SJSA1 (cell line): Measurements from ENCODE around the gene PCTP. TPM values are rescaled to one million over a fixed set of nuclear protein-coding genes. Genes with fewer than 3 reads are reported as not detected.

Source experiments
- DNase-seq, 2 experiments: peaks; one replicate each; pipeline ENCODE4 v3.0.0-alpha.2; 2015 to 2020; ENCODE audit warnings: low spot score in 2 of 2, low read depth in 1 of 2
- H3K27ac ChIP-seq: fragments of 250-450 bp; sonication (Bioruptor Pico); 2 replicates; pipeline ENCODE4 v1.5.1; 2020; ENCODE audit warnings: mild to moderate bottlenecking, moderate library complexity
- H3K27me3 ChIP-seq: fragments of 250-450 bp; sonication (Bioruptor Pico); replicated peaks from 2 replicates; pipeline ENCODE4 v1.5.1; 2020; ENCODE audit warnings: mild to moderate bottlenecking, moderate library complexity
- H3K36me3 ChIP-seq: fragments of 250-450 bp; sonication (Bioruptor Pico); 2 replicates; pipeline ENCODE4 v1.5.1; 2020; ENCODE audit warnings: mild to moderate bottlenecking
- H3K4me1 ChIP-seq: fragments of 250-450 bp; sonication (Bioruptor Pico); replicated peaks from 2 replicates; pipeline ENCODE4 v1.6.1; 2021; ENCODE audit warnings: mild to moderate bottlenecking
- H3K4me3 ChIP-seq: fragments of 250-450 bp; sonication (Bioruptor Pico); 2 replicates; pipeline ENCODE4 v1.5.1; 2020; ENCODE audit warnings: mild to moderate bottlenecking
- H3K9me3 ChIP-seq: fragments of 250-450 bp; sonication (Bioruptor Pico); replicated peaks from 2 replicates; pipeline ENCODE4 v1.5.1; 2020; ENCODE audit warnings: mild to moderate bottlenecking
- total RNA-seq: library from RNA; depleted of rRNA; stranded (reverse); fragments of >200 nt; shearing (Covaris generic); gene quantifications from 2 replicates; pipeline ENCODE4 v1.2.3, GENCODE V29; 2014

Gene PCTP
- total RNA-seq, 1 experiment from 2014 or later, result 108 TPM

GRCh38 chr17:55751720-55752250 lies 934 bp downstream of the PCTP start:
- Histone ChIP-seq H3K27ac (peak overlapping the region; percentile 63), H3K36me3 (peaks cover 37% of the 10 kb centered on the region)

DNA sequence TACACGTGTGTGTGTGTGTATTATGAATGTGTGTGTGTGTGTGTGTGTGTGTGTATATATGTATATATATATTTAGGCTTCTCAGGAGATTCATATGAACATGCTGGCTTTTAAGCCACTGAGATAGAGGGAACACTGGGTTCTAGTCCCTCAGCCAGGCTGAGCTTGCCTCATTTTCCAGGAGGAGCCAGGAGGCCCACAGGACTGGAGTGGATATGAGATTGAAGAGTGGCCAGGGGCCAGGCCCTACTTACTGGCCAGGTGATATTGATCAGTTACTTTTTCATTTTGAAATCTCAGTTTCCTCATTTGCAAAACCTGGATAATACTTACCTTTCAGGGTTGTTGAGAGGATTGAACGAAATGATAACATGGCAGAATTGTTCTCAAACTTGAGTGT lies 5.8 kb downstream of the PCTP start:
- no peak for DNase-seq
- Histone ChIP-seq H3K36me3 (peaks cover 45% of the 10 kb centered on the region), H3K9me3 (no peaks in the 10 kb centered on the region), H3K4me3 (no peak overlapping the region), H3K27ac (no peak overlapping the region), H3K4me1 (peaks cover 47% of the 10 kb centered on the region), H3K27me3 (no peaks in the 10 kb centered on the region)

More at GRCh38 chr17:55751720-55752250, 934 bp downstream of the PCTP start:
- H3K27me3 ChIP-seq, result 0 out of 2 replicates have a peak, but pooled peaks cover 4% of the 10 kb centered on the region
- H3K4me3 ChIP-seq, result peak overlapping the region; percentile 64
- no peak for DNase-seq
- peaks cover 19% of the 10 kb centered on the region for H3K4me1 ChIP-seq
- no peaks in the 10 kb centered on the region for H3K9me3 ChIP-seq

GRCh38 chr17:55757659-55758058 lies 6.8 kb downstream of the PCTP start:
- H3K27ac ChIP-seq, result no peak overlapping the region

GRCh38 chr17:55758171-55758570 lies 7.3 kb downstream of the PCTP start:
- Histone ChIP-seq H3K4me1 (peaks cover 46% of the 10 kb centered on the region), H3K36me3 (peaks cover 45% of the 10 kb centered on the region), H3K9me3 (no peaks in the 10 kb centered on the region), H3K4me3 (no peak overlapping the region), H3K27ac (no peak overlapping the region), H3K27me3 (no peaks in the 10 kb centered on the region)
- no peak for DNase-seq

More at GRCh38 chr17:55757659-55758058, 6.8 kb downstream of the PCTP start:
- Histone ChIP-seq H3K9me3 (no peaks in the 10 kb centered on the region), H3K36me3 (peaks cover 45% of the 10 kb centered on the region), H3K4me3 (no peak overlapping the region), H3K27me3 (no peaks in the 10 kb centered on the region), H3K4me1 (peaks cover 47% of the 10 kb centered on the region)
- no peak for DNase-seq

DNA sequence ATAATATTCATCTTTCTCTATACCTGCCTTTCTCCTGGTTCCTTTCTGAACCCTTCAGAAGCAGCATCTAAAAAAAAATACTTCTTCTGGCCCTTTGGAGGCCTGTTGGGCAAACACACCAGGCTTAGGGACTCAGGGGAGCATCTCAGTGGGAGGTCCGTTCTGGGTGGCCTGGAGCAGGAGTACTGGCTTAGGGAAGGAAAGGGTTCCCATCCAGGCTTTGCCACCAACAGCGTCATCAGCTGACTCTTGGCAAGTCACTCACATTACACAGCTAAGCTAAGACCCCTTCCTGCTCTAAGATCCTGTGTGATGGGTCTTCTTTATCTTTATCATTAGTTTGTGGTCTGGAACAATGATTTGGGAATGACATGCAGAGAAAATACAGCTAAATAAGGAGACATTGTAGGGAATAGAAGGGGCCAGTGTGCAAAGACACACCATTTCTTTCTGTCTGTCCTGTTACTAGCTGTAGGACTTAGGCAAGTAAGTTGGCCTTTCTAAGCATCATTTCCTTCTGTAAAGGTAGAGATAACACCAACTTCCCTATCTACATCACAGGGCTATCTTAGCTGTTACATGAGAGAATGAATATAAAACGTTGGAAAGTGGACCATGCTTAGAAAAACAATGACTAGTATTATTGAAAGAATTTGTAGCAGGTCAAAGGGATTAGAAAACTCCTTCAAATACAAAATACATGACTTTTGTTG lies 9.9 kb downstream of the PCTP start:
- H3K9me3 ChIP-seq, result no peaks in the 10 kb centered on the region
- H3K27ac ChIP-seq, result peak overlapping the region; percentile 66
- peak; percentile 99 to 100 for DNase-seq
- no peaks in the 10 kb centered on the region for H3K27me3 ChIP-seq
- H3K4me1 ChIP-seq, result peaks cover 57% of the 10 kb centered on the region
- H3K36me3 ChIP-seq, result peaks cover 21% of the 10 kb centered on the region; the same call in 1 of the 2 replicates
- H3K4me3 ChIP-seq, result no peak overlapping the region

GRCh38 chr17:55762086-55762858 lies 11.4 kb downstream of the PCTP start:
- H3K4me1 ChIP-seq, result peaks cover 57% of the 10 kb centered on the region
- no peaks in the 10 kb centered on the region for H3K9me3 ChIP-seq
- no peaks in the 10 kb centered on the region for H3K27me3 ChIP-seq
- DNase-seq, result no peak
- H3K36me3 ChIP-seq, result peaks cover 15% of the 10 kb centered on the region; the same call in 1 of the 2 replicates
- peak overlapping the region; percentile 29; the same call in 1 of the 2 replicates for H3K27ac ChIP-seq
- H3K4me3 ChIP-seq, result no peak overlapping the region

DNA sequence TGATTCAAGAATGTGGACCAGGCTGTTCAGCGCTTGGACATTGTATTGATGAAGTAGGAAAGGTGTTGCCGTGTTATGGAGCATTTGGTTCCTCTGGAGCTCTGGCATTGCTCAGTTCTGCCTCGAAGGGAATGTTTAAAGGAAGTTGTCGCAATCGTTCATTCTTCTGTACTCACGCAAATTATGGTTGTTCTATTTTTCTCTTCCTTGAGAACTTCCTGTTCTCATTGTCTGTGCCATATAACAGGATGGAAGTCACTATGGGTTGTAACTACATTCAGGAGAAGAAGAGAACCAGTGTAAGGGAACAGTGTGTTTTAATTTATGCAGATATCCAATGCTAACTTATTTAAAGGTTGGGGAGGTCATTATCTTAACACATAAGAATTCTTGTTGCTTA lies 13.0 kb downstream of the PCTP start:
- H3K27ac ChIP-seq, result no peak overlapping the region
- H3K9me3 ChIP-seq, result no peaks in the 10 kb centered on the region
- peaks cover 50% of the 10 kb centered on the region for H3K4me1 ChIP-seq
- H3K4me3 ChIP-seq, result no peak overlapping the region
- peaks cover 22% of the 10 kb centered on the region for H3K36me3 ChIP-seq
- no peak for DNase-seq
- H3K27me3 ChIP-seq, result no peaks in the 10 kb centered on the region

- no peak for DNase-seq
- H3K4me1 ChIP-seq, result peaks cover 46% of the 10 kb centered on the region
- no peaks in the 10 kb centered on the region for H3K27me3 ChIP-seq
- peaks cover 29% of the 10 kb centered on the region for H3K36me3 ChIP-seq
- no peaks in the 10 kb centered on the region for H3K9me3 ChIP-seq
- no peak overlapping the region for H3K4me3 ChIP-seq
- H3K27ac ChIP-seq, result no peak overlapping the region
These were observed 13.8 kb downstream of the PCTP start for GRCh38 chr17:55764610-55765009.

- DNase-seq, result no peak
- H3K9me3 ChIP-seq, result no peaks in the 10 kb centered on the region
- no peaks in the 10 kb centered on the region for H3K27me3 ChIP-seq
These were observed 14.6 kb downstream of the PCTP start for GRCh38 chr17:55765472-55765871.

GRCh38 chr17:55768936-55769624 lies 18.2 kb downstream of the PCTP start:
- peaks cover 17% of the 10 kb centered on the region for H3K4me1 ChIP-seq
- no peaks in the 10 kb centered on the region for H3K9me3 ChIP-seq
- peaks cover 62% of the 10 kb centered on the region for H3K36me3 ChIP-seq
- no peak for DNase-seq
- H3K4me3 ChIP-seq, result no peak overlapping the region
- no peaks in the 10 kb centered on the region for H3K27me3 ChIP-seq
- no peak overlapping the region for H3K27ac ChIP-seq

More at GRCh38 chr17:55765472-55765871, 14.6 kb downstream of the PCTP start:
- Histone ChIP-seq H3K4me1 (peaks cover 43% of the 10 kb centered on the region), H3K27ac (no peak overlapping the region), H3K36me3 (peaks cover 38% of the 10 kb centered on the region), H3K4me3 (no peak overlapping the region)

DNA sequence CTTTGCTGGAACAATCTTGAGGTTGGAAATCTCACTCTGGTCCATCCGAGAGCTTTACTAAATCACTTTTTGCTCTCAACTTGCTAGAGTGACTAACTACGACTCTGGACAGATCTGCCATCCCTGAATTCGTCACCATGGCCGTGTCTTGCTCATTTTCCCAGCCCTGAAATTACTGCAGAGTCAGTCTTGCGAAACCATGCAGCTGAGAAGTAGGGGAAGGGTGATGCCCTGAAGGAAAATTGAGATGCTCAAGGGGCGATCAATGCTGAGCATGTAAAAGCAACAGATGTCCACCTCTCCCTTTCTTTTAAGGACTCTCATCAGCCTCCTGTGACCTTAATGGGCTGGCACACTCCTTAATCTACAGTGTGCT lies 18.8 kb downstream of the PCTP start:
- Histone ChIP-seq H3K27ac (no peak overlapping the region), H3K4me1 (peaks cover 12% of the 10 kb centered on the region), H3K9me3 (no peaks in the 10 kb centered on the region), H3K4me3 (no peak overlapping the region), H3K27me3 (no peaks in the 10 kb centered on the region), H3K36me3 (peaks cover 67% of the 10 kb centered on the region)
- peak in 1 of 2 experiments; percentile 19 for DNase-seq

DNA sequence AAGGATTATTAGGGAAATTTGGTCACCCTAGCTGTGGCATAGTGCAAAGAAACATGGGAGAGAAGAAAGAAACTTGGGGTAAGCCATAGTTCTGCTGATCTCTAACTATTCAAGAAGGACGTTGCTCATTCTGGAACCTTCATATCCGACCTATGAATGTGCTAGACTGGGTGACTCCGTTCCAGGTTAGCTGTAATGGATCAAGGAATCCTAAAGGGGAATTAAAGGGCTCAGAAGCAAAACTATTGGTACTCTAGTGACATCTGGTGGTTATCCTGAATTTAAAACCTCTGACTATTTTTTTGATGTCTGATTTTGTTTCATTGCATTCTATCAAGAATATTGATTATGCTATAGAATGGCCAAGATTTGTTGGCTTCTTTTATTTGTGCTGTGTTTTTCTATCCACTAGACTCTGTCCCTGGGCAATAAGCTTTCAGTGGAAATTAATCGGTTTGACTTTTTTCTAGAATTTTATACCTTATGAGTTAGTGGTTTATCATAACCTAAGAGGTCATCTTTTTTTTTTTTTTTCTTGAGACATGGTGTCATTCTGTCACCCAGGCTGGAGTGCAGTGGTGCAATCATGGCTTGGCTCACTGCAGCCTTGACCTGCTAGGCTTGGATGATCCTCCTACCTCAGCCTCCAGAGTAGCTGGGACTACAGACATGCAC lies 19.5 kb downstream of the PCTP start:
- Histone ChIP-seq H3K36me3 (peaks cover 68% of the 10 kb centered on the region), H3K27me3 (no peaks in the 10 kb centered on the region), H3K4me3 (no peak overlapping the region), H3K4me1 (peaks cover 9% of the 10 kb centered on the region), H3K9me3 (no peaks in the 10 kb centered on the region), H3K27ac (no peak overlapping the region)
- DNase-seq, result peak in 1 of 2 experiments; percentile 71

DNA sequence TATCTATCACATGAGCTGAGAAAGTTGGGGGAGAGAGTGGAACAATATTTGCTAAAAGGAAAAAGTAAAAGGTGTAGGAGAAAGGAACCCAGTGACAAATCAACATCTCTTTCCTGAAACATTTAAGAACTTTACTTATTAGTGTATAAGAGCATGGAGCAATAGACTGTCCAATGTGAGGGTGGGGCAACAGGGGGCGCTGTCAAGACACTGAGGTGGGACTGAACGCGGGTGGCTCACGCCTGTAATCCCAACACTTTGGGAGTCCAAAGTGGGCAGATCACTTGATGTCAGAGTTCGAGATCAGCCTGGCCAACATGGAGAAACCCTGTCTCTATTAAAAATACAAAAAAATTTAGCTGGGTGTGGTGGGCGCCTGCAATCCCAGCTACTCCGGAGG lies 21.2 kb downstream of the PCTP start:
- H3K4me3 ChIP-seq, result no peak overlapping the region
- no peaks in the 10 kb centered on the region for H3K9me3 ChIP-seq
- H3K36me3 ChIP-seq, result peaks cover 85% of the 10 kb centered on the region
- no peak for DNase-seq
- no peaks in the 10 kb centered on the region for H3K27me3 ChIP-seq
- H3K4me1 ChIP-seq, result peaks cover 9% of the 10 kb centered on the region
- no peak overlapping the region for H3K27ac ChIP-seq
